HEK293 (cell line): ENCODE measurements around the gene ZCCHC24.

Experiments
- CTCF ChIA-PET: fragments of 350-600 bp; formaldehyde crosslinking; extraction: SDS; loops from one replicate; lab custom pipeline; 2021; ENCODE audit warnings: antibody characterized with exemption; lab: Yijun Ruan, JAX
- POLR2A ChIA-PET: fragments of 300-600 bp; formaldehyde crosslinking; extraction: SDS; loops from one replicate; lab custom pipeline; 2020; ENCODE audit warnings: antibody characterized with exemption, inconsistent platforms; lab: Yijun Ruan, JAX
- H3K27ac ChIP-seq: fragments of 200-500 bp; sonication (Bioruptor generic); 2 replicates; pipeline ENCODE4 v1.5.1; 2014; ENCODE audit warnings: low read depth, low read length, control low read depth, inconsistent platforms; ENCODE audit errors: extremely low read depth
- H3K36me3 ChIP-seq, 2 experiments: fragments of 200-500 bp in 1 of 2; sonication (Bioruptor generic) in 1 of 2; 1 replicate in 1 of 2; 2 replicates in 1 of 2; pipeline ENCODE4 v1.5.1; 2014 to 2017; ENCODE audit warnings: inconsistent platforms in 2 of 2, low read length in 2 of 2; ENCODE audit not compliant: control insufficient read depth in 2 of 2, insufficient read depth in 1 of 2
- H3K4me1 ChIP-seq: fragments of 200-500 bp; sonication (Bioruptor generic); 2 replicates; pipeline ENCODE4 v1.5.1; 2014; ENCODE audit warnings: mild to moderate bottlenecking, low read length, inconsistent platforms; ENCODE audit not compliant: control insufficient read depth, insufficient read depth
- H3K4me3 ChIP-seq: 2 replicates; pipeline ENCODE4 v1.5.1; 2011; ENCODE audit warnings: low read depth, mild to moderate bottlenecking, control low read depth, low read length, moderate library complexity
- H3K9me3 ChIP-seq: fragments of 200-500 bp; sonication (Bioruptor generic); 2 replicates; pipeline ENCODE4 v1.5.1; 2014; ENCODE audit warnings: low read depth, low read length, inconsistent platforms; ENCODE audit not compliant: control insufficient read depth, insufficient read depth
- FEZF1 ChIP-seq: fragments of 450-650 bp; formaldehyde crosslinking; IDR thresholded peaks from 2 replicates; pipeline ENCODE4 v1.5.1; 2016; ENCODE audit warnings: missing biosample characterization, missing genetic modification characterization
- GLI2 ChIP-seq: fragments of 450-650 bp; formaldehyde crosslinking; IDR thresholded peaks from 2 replicates; pipeline ENCODE4; 2017; ENCODE audit warnings: missing biosample characterization, missing genetic modification characterization, low read depth, borderline replicate concordance
- HOXD13 ChIP-seq: sonication (generic); formaldehyde crosslinking; IDR thresholded peaks from 2 replicates; pipeline ENCODE4 v1.8.0; 2022; ENCODE audit warnings: missing genetic modification reagents, borderline replicate concordance
- SCRT2 ChIP-seq: fragments of 450-650 bp; formaldehyde crosslinking; IDR thresholded peaks from 2 replicates; pipeline ENCODE4 v1.5.1; 2016; ENCODE audit warnings: missing biosample characterization, missing genetic modification characterization
- ZBTB20 ChIP-seq: fragments of 450-650 bp; formaldehyde crosslinking; IDR thresholded peaks from 2 replicates; pipeline ENCODE4 v1.5.1; 2016; ENCODE audit warnings: missing biosample characterization, missing genetic modification characterization
- ZFHX2 ChIP-seq: fragments of 450-650 bp; formaldehyde crosslinking; conservative IDR thresholded peaks from 2 replicates; pipeline ENCODE4 v1.5.1; 2016; ENCODE audit warnings: missing biosample characterization, missing genetic modification characterization
- ZNF114 ChIP-seq: fragments of 450-650 bp; formaldehyde crosslinking; IDR thresholded peaks from 2 replicates; pipeline ENCODE4 v1.5.0; 2017; ENCODE audit warnings: missing biosample characterization, missing genetic modification characterization
- ZNF133 ChIP-seq: fragments of 450-650 bp; formaldehyde crosslinking; IDR thresholded peaks from 2 replicates; pipeline ENCODE4 v1.5.1; 2016; ENCODE audit warnings: missing biosample characterization, missing genetic modification characterization
- ZNF140 ChIP-seq: fragments of 450-650 bp; formaldehyde crosslinking; IDR thresholded peaks from 2 replicates; pipeline ENCODE4 v1.5.1; 2016; ENCODE audit warnings: missing biosample characterization, missing genetic modification characterization
- ZNF707 ChIP-seq: fragments of 450-650 bp; formaldehyde crosslinking; IDR thresholded peaks from 2 replicates; pipeline ENCODE4 v1.5.1; 2016; ENCODE audit warnings: missing biosample characterization, missing genetic modification characterization
- ZNF777 ChIP-seq: fragments of 450-650 bp; formaldehyde crosslinking; IDR thresholded peaks from 2 replicates; pipeline ENCODE4 v1.5.1; 2017; ENCODE audit warnings: missing biosample characterization, missing genetic modification characterization, borderline replicate concordance
- TF ChIP-seq, protein P1 (sequence below): fragments of 450-650 bp; formaldehyde crosslinking; optimal IDR thresholded peaks from 2 replicates; pipeline ENCODE3; 2016; ENCODE audit warnings: missing biosample characterization, mild to moderate bottlenecking, missing genetic modification characterization
- TF ChIP-seq, protein P2 (sequence below): fragments of 450-650 bp; formaldehyde crosslinking; IDR thresholded peaks from 2 replicates; pipeline ENCODE4 v1.5.1; 2016; ENCODE audit warnings: missing biosample characterization, missing genetic modification characterization
- TF ChIP-seq, protein P3 (sequence below): fragments of 450-650 bp; formaldehyde crosslinking; IDR thresholded peaks from 2 replicates; pipeline ENCODE4 v1.5.1; 2017; ENCODE audit warnings: missing biosample characterization, missing genetic modification characterization
- TF ChIP-seq, protein P4 (sequence below): fragments of 450-650 bp; formaldehyde crosslinking; IDR thresholded peaks from 2 replicates; pipeline ENCODE4 v1.5.1; 2017; ENCODE audit warnings: missing biosample characterization, missing genetic modification characterization
- TF ChIP-seq, protein P5 (sequence below): fragments of 450-650 bp; formaldehyde crosslinking; IDR thresholded peaks from 2 replicates; pipeline ENCODE4 v1.5.1; 2016; ENCODE audit warnings: missing biosample characterization, missing genetic modification characterization
- TF ChIP-seq, protein P6 (sequence below): sonication (generic); formaldehyde crosslinking; IDR thresholded peaks from 2 replicates; pipeline ENCODE4 v1.8.1; 2022; ENCODE audit warnings: mild to moderate bottlenecking, moderate library complexity, missing genetic modification reagents
- TF ChIP-seq, protein P7 (sequence below): fragments of 450-650 bp; formaldehyde crosslinking; IDR thresholded peaks from 2 replicates; pipeline ENCODE4 v1.5.1; 2016; ENCODE audit warnings: missing biosample characterization, missing genetic modification characterization, borderline replicate concordance

The ZCCHC24 gene

DNA sequence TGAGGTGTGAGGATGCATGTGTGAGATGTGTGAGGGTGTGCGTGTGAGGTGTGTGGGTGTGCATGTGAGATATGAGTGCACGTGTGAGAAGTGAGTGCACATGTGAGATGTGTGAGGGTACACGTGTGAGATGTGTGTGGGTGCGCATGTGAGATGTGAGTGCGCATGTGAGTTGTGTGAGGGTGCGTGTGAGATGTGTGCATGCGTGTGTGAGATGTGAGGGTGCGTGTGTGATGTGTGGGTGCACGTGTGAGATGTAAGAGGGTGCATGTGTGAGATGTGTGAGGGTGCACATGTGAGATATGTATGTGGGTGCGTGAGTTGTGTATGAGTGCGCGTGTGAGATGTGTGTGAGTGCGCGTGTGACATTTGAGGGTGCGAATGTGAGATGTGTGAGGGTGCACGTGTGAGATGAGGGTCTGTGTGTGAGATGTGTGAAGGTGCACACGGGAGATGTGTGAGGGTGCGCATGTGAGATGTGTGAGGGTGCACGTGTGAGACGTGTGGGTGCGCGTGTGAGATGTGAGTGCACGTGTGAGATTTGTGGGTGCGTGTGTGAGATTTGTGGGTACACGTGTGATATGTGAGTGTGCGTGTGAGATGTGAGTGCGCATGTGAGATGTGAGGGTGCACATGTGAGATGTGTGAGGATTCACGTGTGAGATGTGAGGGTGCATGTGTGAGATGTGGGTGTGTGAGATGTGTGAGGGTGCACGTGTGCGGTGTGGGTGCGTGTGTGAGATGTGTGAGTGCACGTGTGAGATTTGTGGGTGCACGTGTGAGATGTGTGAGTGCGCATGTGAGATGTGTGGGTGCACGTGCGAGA is 67.7 kb downstream of the ZCCHC24 start:
- no peaks in the 10 kb centered on the region for H3K36me3 ChIP-seq
- no peak overlapping the region for H3K4me3 ChIP-seq
- H3K27ac ChIP-seq = no peak overlapping the region
- 0 out of 2 replicates have a peak, but pooled peaks have one; percentile 0 for TF ChIP-seq ZBTB20 (tag by site-specific recombination)
- TF ChIP-seq, protein P1, sequence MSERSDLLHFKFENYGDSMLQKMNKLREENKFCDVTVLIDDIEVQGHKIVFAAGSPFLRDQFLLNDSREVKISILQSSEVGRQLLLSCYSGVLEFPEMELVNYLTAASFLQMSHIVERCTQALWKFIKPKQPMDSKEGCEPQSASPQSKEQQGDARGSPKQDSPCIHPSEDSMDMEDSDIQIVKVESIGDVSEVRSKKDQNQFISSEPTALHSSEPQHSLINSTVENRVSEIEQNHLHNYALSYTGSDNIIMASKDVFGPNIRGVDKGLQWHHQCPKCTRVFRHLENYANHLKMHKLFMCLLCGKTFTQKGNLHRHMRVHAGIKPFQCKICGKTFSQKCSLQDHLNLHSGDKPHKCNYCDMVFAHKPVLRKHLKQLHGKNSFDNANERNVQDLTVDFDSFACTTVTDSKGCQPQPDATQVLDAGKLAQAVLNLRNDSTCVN (tag by site-specific recombination) = peak; percentile 27
- TF ChIP-seq, protein P2, sequence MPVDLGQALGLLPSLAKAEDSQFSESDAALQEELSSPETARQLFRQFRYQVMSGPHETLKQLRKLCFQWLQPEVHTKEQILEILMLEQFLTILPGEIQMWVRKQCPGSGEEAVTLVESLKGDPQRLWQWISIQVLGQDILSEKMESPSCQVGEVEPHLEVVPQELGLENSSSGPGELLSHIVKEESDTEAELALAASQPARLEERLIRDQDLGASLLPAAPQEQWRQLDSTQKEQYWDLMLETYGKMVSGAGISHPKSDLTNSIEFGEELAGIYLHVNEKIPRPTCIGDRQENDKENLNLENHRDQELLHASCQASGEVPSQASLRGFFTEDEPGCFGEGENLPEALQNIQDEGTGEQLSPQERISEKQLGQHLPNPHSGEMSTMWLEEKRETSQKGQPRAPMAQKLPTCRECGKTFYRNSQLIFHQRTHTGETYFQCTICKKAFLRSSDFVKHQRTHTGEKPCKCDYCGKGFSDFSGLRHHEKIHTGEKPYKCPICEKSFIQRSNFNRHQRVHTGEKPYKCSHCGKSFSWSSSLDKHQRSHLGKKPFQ (tag by site-specific recombination) = 0 out of 2 replicates have a peak, but pooled peaks have one; percentile 36
- no peak for TF ChIP-seq HOXD13 (CRISPR knock-in tag)
- H3K9me3 ChIP-seq = no peaks in the 10 kb centered on the region
- H3K4me1 ChIP-seq = peaks cover 4% of the 10 kb centered on the region
- ChIA-PET CTCF (no interaction called here), POLR2A (no interaction called here)

DNA sequence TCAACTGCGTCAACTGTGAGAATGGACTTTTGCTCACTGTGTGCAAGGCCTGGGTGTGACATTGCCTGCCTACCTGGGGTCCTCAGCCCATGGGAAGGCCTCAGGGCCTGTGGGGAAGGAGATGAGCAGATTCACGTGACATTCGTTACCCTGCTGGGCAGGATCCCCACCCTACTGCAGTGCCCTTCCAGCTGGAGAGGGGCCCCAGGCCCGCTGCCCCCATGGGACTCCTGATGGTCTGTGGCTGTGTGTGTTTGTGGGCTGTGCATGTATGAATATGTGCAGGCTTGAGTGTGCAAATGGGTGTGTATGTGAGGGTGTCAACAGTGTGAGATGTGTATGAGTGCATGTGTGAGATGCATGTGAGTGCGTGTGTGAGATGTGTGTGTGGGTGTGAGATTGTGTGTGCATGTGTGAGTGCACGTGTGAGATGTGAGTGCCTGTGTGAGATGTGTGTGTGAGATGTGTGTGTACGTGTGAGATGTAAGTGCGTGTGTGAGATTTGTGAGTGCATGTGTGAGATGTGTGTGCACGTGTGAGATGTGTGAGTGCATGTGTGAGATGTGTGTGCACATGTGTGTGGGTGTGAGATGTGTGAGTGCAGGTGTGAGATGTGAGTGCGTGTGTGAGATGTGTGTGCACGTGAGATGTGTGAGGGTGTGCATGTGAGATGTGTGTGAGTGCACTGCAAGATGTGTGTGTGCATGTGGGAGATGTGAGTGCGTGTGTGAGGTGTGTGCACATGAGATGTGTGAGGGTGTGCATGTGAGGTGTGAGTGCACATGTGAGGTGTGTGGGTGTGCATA is 68.5 kb downstream of the ZCCHC24 start:
- ChIA-PET POLR2A (no interaction called here), CTCF (interaction anchor here (0.6 to 5.2 kb wide), 4 partner anchors 32 to 221 kb away, joined by 3 to 55 read pairs (median 3); no protein-coding TSS in a partner anchor)
- TF ChIP-seq ZNF133 (tag by site-specific recombination) (0 out of 2 replicates have a peak, but pooled peaks have one; percentile 10), FEZF1 (tag by site-specific recombination) (no peak), ZNF140 (no peak), ZFHX2 (tag by site-specific recombination) (0 out of 2 replicates have a peak, but pooled peaks have one; percentile 51), GLI2 (tag by site-specific recombination) (no peak), SCRT2 (tag by site-specific recombination) (no peak), ZNF777 (tag by site-specific recombination) (0 out of 2 replicates have a peak, but pooled peaks have one; percentile 16), ZBTB20 (tag by site-specific recombination) (0 out of 2 replicates have a peak, but pooled peaks have one; percentile 10), ZNF707 (peak; percentile 7; the same call in 1 of the 2 replicates), ZNF114 (no peak)
- TF ChIP-seq, protein P3, sequence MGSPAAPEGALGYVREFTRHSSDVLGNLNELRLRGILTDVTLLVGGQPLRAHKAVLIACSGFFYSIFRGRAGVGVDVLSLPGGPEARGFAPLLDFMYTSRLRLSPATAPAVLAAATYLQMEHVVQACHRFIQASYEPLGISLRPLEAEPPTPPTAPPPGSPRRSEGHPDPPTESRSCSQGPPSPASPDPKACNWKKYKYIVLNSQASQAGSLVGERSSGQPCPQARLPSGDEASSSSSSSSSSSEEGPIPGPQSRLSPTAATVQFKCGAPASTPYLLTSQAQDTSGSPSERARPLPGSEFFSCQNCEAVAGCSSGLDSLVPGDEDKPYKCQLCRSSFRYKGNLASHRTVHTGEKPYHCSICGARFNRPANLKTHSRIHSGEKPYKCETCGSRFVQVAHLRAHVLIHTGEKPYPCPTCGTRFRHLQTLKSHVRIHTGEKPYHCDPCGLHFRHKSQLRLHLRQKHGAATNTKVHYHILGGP (tag by site-specific recombination) = no peak
- TF ChIP-seq, protein P4, sequence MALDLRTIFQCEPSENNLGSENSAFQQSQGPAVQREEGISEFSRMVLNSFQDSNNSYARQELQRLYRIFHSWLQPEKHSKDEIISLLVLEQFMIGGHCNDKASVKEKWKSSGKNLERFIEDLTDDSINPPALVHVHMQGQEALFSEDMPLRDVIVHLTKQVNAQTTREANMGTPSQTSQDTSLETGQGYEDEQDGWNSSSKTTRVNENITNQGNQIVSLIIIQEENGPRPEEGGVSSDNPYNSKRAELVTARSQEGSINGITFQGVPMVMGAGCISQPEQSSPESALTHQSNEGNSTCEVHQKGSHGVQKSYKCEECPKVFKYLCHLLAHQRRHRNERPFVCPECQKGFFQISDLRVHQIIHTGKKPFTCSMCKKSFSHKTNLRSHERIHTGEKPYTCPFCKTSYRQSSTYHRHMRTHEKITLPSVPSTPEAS = peak; percentile 68
- TF ChIP-seq, protein P5, sequence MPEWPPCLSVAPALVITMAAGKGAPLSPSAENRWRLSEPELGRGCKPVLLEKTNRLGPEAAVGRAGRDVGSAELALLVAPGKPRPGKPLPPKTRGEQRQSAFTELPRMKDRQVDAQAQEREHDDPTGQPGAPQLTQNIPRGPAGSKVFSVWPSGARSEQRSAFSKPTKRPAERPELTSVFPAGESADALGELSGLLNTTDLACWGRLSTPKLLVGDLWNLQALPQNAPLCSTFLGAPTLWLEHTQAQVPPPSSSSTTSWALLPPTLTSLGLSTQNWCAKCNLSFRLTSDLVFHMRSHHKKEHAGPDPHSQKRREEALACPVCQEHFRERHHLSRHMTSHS (tag by site-specific recombination) = 0 out of 2 replicates have a peak, but pooled peaks have one; percentile 5
- TF ChIP-seq, protein P2 (tag by site-specific recombination) = peak; percentile 80; the same call in 1 of the 2 replicates
- TF ChIP-seq, protein P6, sequence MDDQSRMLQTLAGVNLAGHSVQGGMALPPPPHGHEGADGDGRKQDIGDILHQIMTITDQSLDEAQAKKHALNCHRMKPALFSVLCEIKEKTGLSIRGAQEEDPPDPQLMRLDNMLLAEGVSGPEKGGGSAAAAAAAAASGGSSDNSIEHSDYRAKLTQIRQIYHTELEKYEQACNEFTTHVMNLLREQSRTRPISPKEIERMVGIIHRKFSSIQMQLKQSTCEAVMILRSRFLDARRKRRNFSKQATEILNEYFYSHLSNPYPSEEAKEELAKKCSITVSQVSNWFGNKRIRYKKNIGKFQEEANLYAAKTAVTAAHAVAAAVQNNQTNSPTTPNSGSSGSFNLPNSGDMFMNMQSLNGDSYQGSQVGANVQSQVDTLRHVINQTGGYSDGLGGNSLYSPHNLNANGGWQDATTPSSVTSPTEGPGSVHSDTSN (CRISPR knock-in tag) = no peak
- TF ChIP-seq, protein P7, sequence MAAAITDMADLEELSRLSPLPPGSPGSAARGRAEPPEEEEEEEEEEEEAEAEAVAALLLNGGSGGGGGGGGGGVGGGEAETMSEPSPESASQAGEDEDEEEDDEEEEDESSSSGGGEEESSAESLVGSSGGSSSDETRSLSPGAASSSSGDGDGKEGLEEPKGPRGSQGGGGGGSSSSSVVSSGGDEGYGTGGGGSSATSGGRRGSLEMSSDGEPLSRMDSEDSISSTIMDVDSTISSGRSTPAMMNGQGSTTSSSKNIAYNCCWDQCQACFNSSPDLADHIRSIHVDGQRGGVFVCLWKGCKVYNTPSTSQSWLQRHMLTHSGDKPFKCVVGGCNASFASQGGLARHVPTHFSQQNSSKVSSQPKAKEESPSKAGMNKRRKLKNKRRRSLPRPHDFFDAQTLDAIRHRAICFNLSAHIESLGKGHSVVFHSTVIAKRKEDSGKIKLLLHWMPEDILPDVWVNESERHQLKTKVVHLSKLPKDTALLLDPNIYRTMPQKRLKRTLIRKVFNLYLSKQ (tag by site-specific recombination) = no peak

More for the DNA sequence above, 68.5 kb downstream of the ZCCHC24 start:
- peaks cover 3% of the 10 kb centered on the region for H3K4me1 ChIP-seq
- H3K27ac ChIP-seq = no peak overlapping the region
- no peak overlapping the region for H3K4me3 ChIP-seq
- no peaks in the 10 kb centered on the region for H3K9me3 ChIP-seq
- H3K36me3 ChIP-seq = no peaks in the 10 kb centered on the region
